T-helper 22 cell (primary cell): ENCODE data around the gene SRPK2.
"Not testable (repeated sequence)": the region's sequence is repeated elsewhere in the genome, so short reads cannot be mapped to it uniquely, and the experiment has no call there.

ENCODE experiments used
- DNase-seq: peaks from one replicate; pipeline ENCODE4 v3.0.0-alpha.2; 2020; ENCODE audit warnings: low read depth

SRPK2 gene

DNA sequence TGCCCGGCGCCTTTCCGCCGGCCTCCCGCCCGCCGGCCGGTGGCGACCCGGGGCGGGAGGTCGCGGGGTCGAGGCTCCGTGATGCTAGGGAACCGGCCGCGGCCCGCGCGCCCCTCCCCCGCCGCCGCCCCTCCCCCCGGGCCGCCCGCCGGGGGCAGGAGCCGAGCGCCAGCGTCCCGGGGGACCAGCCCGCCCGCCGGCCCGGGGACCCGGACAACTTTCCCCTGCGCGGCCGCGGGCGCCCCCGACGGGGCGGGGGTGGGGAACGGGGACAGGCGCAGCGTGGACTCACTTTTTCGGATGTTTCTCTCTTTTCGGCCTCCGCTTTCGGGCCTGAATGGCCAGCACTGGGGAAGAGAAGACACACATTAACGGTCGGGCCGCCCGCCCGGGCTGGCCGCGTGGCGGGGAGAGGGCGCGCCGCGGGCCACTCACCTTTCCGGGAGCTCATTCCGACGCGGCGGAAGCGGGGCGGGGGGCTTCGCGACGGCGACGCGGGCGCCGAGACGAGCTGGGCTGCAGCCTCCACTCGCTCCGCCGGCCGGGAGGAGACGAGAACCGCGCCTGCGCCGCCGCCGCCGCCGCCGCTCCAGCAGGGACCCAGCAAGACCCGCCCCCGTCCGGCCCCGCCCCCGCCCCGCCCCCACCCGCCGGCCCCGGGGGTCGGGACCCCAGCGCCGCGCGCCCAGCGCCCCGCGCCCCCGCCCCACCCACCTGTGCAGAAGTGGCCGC lies at the start of gene SRPK2:
SRPK2 (minus strand) TSS at position 566 of the 732 bp plus-strand sequence.
- DNase-seq = peak; percentile 57

GRCh38 chr7:105438254-105438653 lies 49.5 kb upstream of the SRPK2 start:
- no peak for DNase-seq

DNA sequence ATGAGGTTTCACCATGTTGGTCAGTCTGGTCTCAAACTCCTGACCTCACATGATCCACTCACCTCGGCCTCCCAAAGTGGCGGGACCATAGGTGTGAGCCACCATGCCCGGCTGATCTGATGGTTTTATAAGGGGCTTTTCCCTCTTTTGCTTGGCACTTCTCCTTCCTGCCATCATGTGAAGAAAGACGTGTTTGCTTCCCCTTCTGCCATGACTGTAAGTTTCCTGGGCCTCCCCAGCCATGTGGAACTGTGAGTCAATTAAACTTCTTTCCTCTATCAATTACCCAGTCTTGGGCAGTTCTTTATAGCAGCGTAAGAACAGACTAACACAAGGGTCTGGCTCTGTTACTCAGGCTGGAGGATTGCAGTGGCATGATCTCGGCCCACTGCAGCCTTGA lies 48.6 kb upstream of the SRPK2 start:
- DNase-seq = not testable (repeated sequence)

GRCh38 chr7:105429746-105430612 lies 41.3 kb upstream of the SRPK2 start:
- DNase-seq = no peak

DNA sequence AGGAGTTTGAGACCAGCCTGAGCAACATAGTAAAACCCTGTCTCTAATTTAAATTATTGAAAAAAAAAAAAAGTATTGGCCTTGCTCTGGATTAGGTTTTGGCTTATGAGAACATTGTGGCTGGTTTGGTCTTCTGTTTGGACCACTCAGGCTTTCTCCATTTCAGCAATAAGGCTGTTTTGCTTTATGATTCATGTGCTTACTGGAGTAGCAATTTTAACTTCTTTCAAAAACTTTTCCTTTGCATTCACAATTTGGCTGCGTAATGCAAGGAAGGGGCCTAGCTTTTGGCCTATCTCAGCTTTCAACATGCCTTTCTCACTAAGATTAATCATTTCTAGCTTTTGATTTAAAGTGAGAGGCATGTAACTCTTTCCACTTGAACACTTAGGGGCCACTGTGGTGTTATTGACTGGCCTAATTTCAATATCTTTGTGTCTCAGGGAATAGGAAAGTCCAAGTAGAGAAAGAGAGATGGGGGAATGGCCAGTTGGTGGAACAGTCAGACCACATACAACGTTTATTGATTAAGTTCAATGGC lies 38.0 kb upstream of the SRPK2 start:
- no peak for DNase-seq

GRCh38 chr7:105423987-105424386 lies 35.3 kb upstream of the SRPK2 start:
- no peak for DNase-seq

GRCh38 chr7:105413887-105414437 lies 25.2 kb upstream of the SRPK2 start:
- DNase-seq = no peak

GRCh38 chr7:105410774-105411173 lies 22.1 kb upstream of the SRPK2 start:
- DNase-seq = not testable (repeated sequence)

DNA sequence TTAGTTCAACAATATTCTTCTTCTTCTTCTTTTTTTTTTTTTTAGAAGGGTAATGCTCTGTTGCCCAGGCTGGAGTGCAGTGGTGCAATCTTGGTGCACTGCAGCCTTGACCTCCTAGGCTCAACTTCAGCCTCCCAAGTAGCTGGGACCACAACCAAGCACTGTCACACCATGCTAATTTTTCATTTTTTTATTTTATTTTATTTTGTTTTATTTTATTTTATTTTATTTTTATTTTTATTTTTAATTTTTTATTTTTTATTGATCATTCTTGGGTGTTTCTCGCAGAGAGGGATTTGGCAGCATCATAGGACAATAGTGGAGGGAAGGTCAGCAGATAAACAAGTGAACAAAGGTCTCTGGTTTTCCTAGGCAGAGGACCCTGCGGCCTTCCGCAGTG lies 21.1 kb upstream of the SRPK2 start:
- DNase-seq = not testable (repeated sequence)

- no peak for DNase-seq
These were observed 20.2 kb upstream of the SRPK2 start for GRCh38 chr7:105408791-105409410.

DNA sequence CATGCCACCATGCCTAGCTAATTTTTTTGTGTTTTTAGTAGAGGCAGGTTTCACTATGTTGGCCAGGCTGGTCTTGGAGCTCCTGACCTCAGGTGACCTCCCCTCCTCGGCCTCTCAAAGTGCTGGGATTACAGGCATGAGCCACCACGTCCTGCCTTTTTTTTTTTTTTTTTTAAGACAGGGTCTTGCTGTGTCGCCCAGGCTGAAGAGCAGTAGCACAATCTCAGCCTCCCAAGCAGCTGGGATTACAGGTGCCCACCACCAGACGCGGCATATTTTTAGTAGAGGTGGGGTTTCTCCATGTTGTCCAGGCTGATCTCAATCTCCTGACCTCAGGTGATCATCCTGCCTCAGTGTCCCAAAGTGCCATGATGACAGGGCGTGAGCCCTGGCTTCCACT lies 14.4 kb upstream of the SRPK2 start:
- no peak for DNase-seq

DNA sequence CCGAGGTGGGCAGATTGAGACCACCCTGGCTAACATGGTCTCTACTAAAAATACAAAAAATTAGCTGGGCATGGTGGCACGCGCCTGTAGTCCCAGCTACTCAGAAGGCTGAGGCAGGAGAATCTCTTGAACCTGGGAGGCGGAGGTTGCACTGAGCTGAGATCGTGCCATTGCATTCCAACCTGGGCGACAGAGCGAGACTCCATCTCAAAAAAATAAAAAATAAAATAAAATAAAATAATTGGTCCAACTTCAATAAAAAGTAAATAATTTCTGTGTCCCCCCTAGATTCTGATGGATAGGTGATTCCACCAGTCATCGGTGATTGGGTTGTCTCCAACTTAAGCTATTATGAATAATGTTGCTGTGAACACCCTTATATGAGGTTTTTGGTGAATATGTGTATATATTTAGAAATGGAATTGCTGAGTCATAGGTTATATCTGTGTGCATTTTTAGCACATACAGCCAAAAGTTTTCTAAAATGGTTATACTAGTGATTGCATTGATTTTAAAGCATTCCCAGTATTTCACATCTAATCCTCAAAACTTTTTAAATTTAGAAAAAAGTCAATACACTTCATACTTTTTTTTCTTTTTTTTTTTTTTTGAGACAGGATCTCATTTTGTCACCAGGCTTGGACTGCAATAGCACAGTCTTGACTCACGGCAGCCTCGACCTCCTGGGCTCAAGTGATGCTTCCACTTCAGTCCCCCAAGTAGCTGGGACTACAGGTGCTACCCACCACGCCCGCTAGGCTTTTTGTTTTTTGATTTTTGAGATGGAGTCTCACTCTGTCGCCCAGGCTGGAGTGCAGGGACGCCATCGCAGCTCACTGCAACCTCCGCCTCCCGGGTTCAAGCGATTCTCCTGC lies 13.7 kb upstream of the SRPK2 start:
- DNase-seq = no peak

DNA sequence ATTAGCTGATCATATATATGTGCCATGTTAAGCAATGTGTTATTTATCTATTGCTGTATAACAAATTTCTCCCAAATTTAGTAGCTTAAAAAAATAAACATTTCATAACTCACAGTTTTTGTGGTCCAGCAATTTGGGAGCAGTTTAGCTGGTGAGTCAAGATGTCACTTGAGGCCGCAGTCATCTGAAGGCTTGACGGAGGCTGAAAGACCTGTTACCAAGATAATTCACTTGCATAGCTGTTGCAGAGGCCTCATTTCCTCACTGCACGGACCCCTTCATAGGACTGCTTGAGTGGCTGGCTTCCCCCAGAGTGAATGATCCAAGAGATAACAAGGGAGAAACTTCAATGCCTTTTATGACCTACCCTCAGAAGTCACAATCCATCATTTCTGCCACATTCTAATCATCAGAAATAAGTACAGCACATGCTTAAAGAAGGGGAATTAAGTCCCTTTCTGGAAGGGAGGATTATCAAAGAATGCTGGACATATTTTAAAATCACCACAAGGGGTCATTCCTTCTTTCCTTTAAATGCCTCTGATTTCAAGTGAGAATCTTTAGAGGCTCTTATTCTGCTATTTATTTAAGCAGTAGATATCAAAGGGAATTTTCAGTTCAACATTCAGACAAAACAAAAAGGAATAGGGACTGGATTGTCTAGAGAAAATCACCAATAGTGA lies 10.5 kb upstream of the SRPK2 start:
- DNase-seq = no peak

- DNase-seq = no peak
These were observed 7.8 kb upstream of the SRPK2 start for GRCh38 chr7:105396566-105396965.

DNA sequence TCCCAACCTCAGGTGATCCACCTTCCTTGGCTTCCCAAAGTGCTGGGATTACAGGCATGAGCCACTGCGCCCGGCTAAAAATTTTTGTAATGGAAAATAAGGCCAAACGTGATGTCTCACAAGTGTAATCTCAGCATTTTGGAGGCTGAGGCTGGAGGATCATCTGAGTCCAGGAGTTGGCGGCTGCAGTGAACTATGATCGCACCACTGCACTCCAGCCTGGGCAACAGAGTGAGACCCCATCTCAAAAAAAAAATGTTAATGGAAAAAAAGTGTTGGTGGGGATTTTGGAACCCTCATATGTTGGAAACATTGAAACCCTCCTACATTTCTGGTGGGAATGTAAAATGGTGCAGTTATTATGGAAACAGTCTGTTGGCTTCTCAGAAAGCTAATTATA lies 2.7 kb upstream of the SRPK2 start:
- no peak for DNase-seq

- DNase-seq = no peak
These were observed 1.2 kb upstream of the SRPK2 start for GRCh38 chr7:105389889-105390288.

DNA sequence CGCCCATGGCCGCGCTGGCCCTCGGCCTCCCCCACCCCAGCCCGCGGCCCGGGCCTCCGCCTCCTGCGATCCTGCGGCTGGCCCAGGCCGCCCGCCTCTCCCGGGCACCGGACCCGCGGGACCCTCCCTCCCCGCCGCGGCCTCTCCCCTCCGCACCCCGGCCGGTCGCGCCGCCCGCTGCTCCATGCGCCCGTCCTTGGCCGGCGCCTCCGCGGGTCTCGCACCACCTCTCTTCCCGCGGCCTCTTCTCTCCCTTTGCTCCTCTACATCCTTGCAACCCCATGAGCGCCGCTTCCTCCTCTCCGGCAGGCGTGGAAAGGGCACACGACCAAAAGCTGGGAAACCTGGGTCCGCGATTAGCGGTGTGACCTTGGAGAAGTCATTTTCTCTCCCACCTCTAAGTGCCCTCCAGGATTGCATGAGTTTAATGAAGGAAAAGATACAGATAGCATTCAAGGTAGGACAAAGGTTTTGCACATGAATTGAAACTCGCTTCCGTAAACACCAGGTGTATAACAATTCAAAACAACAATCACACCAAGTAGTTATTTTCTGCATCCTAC lies 448 bp upstream of the SRPK2 start:
- DNase-seq = peak; percentile 10

- peak; percentile 8 for DNase-seq
These were observed 989 bp downstream of the SRPK2 start for GRCh38 chr7:105387508-105388355.

DNA sequence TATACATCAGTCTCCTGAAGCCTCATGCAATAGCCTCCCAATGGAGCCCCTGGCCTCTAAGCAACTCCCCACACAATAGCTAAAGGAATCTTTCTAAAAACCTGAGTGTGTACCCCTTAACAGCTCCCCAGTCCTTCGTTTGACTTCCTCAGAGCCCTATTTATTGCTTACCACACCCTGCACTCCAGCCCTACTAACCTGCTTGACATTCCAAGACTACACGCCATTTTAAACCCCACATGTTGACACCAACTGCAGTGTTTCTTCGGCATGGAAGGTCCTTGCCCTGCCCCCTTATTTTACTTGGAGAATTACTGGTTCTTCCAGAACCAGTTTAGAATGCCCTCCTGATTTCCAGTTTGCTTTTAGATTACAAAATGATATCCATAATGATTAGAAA lies 10.8 kb downstream of the SRPK2 start:
- no peak for DNase-seq
